Measurements from ENCODE around the gene THAP5.

Gene THAP5

GRCh38 chr7:108609643-108610042, 40.1 kb upstream of the THAP5 start:
- no peak overlapping the region for H3K4me3 ChIP-seq (ENCODE audit: low read length)
- no peak for TF ChIP-seq CTCF (conservative IDR thresholded peaks at IDR 0.05; ENCODE audit: low read length)
- DNase-seq (ENCODE audit: low read depth): no peak

GRCh38 chr7:108605559-108606201, 36.2 kb upstream of the THAP5 start:
- DNase-seq (ENCODE audit: low read depth): no peak
- TF ChIP-seq CTCF (conservative IDR thresholded peaks at IDR 0.05; ENCODE audit: low read length): no peak

GRCh38 chr7:108604307-108605077, 35.0 kb upstream of the THAP5 start:
- no peak overlapping the region for H3K4me3 ChIP-seq (ENCODE audit: low read length)
- TF ChIP-seq CTCF (conservative IDR thresholded peaks at IDR 0.05; ENCODE audit: low read length): no peak
- no peak for DNase-seq (ENCODE audit: low read depth)

More at GRCh38 chr7:108605559-108606201, 36.2 kb upstream of the THAP5 start:
- H3K4me3 ChIP-seq (ENCODE audit: low read length): no peak overlapping the region

GRCh38 chr7:108603656-108604306, 34.3 kb upstream of the THAP5 start:
- no peak for DNase-seq (ENCODE audit: low read depth)
- no peak for TF ChIP-seq CTCF (conservative IDR thresholded peaks at IDR 0.05; ENCODE audit: low read length)

GRCh38 chr7:108600399-108600798, 30.9 kb upstream of the THAP5 start:
- no peak for TF ChIP-seq CTCF (conservative IDR thresholded peaks at IDR 0.05; ENCODE audit: low read length)
- DNase-seq (ENCODE audit: low read depth): no peak
- no peak overlapping the region for H3K4me3 ChIP-seq (ENCODE audit: low read length)

More at GRCh38 chr7:108603656-108604306, 34.3 kb upstream of the THAP5 start:
- no peak overlapping the region for H3K4me3 ChIP-seq (ENCODE audit: low read length)

GRCh38 chr7:108598914-108599580, 29.5 kb upstream of the THAP5 start:
- DNase-seq (ENCODE audit: low read depth): no peak
- H3K4me3 ChIP-seq (ENCODE audit: low read length): no peak overlapping the region
- no peak for TF ChIP-seq CTCF (conservative IDR thresholded peaks at IDR 0.05; ENCODE audit: low read length)
